K562 (cell line): Measurements from ENCODE around the gene FAM24A. TPM values are rescaled to one million over a fixed set of nuclear protein-coding genes. Genes with fewer than 3 reads are reported as not detected.

Source experiments
- ATF1 ChIP-seq, 2 experiments: fragments of 450-650 bp in 1 of 2; IDR thresholded peaks; 2 replicates each; pipeline ENCODE4 v1.6.1; 2016; ENCODE audit warnings: missing compliant biosample characterization in 1 of 2, missing genetic modification characterization in 1 of 2
- CBFA2T3 ChIP-seq: fragments of 450-650 bp; IDR thresholded peaks from 2 replicates; pipeline ENCODE4 v1.6.1; 2017
- CBFB ChIP-seq: sonication (generic); formaldehyde crosslinking; IDR thresholded peaks from 2 replicates; pipeline ENCODE4 v1.4.0; 2020; ENCODE audit warnings: mild to moderate bottlenecking, missing genetic modification reagents
- EP400 ChIP-seq: fragments of 450-650 bp; IDR thresholded peaks from 2 replicates; pipeline ENCODE4 v1.6.1; 2017; ENCODE audit warnings: antibody characterized with exemption, mild to moderate bottlenecking, moderate library complexity
- HDAC1 ChIP-seq, 2 experiments: fragments of 450-650 bp; IDR thresholded peaks; 2 replicates each; pipeline ENCODE4 v1.6.1; 2016 to 2017; ENCODE audit warnings: inconsistent platforms in 1 of 2, mild to moderate bottlenecking in 1 of 2, moderate library complexity in 1 of 2
- KHSRP ChIP-seq: fragments of 450-650 bp; IDR thresholded peaks from 2 replicates; pipeline ENCODE4 v1.6.1; 2017
- MAFK ChIP-seq: IDR thresholded peaks from 2 replicates; pipeline ENCODE4 v1.6.1; 2011; ENCODE audit warnings: low read length, improper control_type of control experiment
- NCOA6 ChIP-seq: fragments of 450-650 bp; IDR thresholded peaks from 2 replicates; pipeline ENCODE4 v1.6.1; 2017; ENCODE audit warnings: mild to moderate bottlenecking
- NFE2 ChIP-seq: IDR thresholded peaks from 2 replicates; pipeline ENCODE4 v1.6.1; 2014; ENCODE audit warnings: antibody characterized with exemption, low read depth
- RBM17 ChIP-seq: fragments of 200-400 bp; formaldehyde crosslinking; IDR thresholded peaks from 2 replicates; pipeline ENCODE4 v1.6.1; 2017; ENCODE audit warnings: low read depth, mild to moderate bottlenecking, low read length, borderline replicate concordance
- SLC30A9 ChIP-seq: fragments of 250-450 bp; sonication (Bioruptor Pico); IDR thresholded peaks from 2 replicates; pipeline ENCODE4 v1.8.0; 2022; ENCODE audit warnings: mild to moderate bottlenecking, moderate library complexity
- SMARCA4 ChIP-seq: fragments of 450-650 bp; IDR thresholded peaks from 2 replicates; pipeline ENCODE4 v1.6.1; 2016
- SMARCC2 ChIP-seq: fragments of 450-650 bp; IDR thresholded peaks from 2 replicates; pipeline ENCODE4 v1.6.1; 2017; ENCODE audit warnings: antibody characterized with exemption, moderate library complexity, mild to moderate bottlenecking, low read depth
- THRB ChIP-seq: fragments of 450-650 bp; formaldehyde crosslinking; conservative IDR thresholded peaks from 2 replicates; pipeline ENCODE4 v1.4.0; 2022; ENCODE audit warnings: mild to moderate bottlenecking, missing genetic modification characterization
- XRCC4 ChIP-seq: IDR thresholded peaks from one replicate; pipeline ENCODE4 v1.6.1; 2011; ENCODE audit not compliant: insufficient read depth, insufficient read length; ENCODE audit errors: extremely low read depth
- ZFX ChIP-seq: sonication (generic); formaldehyde crosslinking; IDR thresholded peaks from 2 replicates; pipeline ENCODE4 v1.8.0; 2022; ENCODE audit warnings: mild to moderate bottlenecking, missing genetic modification reagents, moderate library complexity
- ZNF121 ChIP-seq: sonication (generic); formaldehyde crosslinking; conservative IDR thresholded peaks from 2 replicates; pipeline ENCODE4 v1.8.0; 2022; ENCODE audit warnings: missing genetic modification reagents
- ZNF133 ChIP-seq: fragments of 250-450 bp; sonication (Bioruptor Pico); IDR thresholded peaks from 2 replicates; pipeline ENCODE4 v1.4.0; 2020; ENCODE audit warnings: mild to moderate bottlenecking
- ZNF232 ChIP-seq: sonication (generic); formaldehyde crosslinking; IDR thresholded peaks from 2 replicates; pipeline ENCODE4 v1.8.0; 2022; ENCODE audit warnings: mild to moderate bottlenecking, missing genetic modification reagents
- ZNF436 ChIP-seq: fragments of 250-450, 450-650 bp; sonication (Bioruptor Pico); formaldehyde crosslinking; IDR thresholded peaks from 2 replicates; pipeline ENCODE4 v1.7.0; 2020; ENCODE audit warnings: mild to moderate bottlenecking
- ZNF695 ChIP-seq: fragments of 450-650 bp; formaldehyde crosslinking; IDR thresholded peaks from 2 replicates; pipeline ENCODE4 v1.4.0; 2020; ENCODE audit warnings: mild to moderate bottlenecking, moderate library complexity
- polyA plus RNA-seq, 8 experiments: library from polyadenylated mRNA; depleted of rRNA in 4 of 8; stranded (reverse) in 5 of 8; unstranded in 3 of 8; fragments of >200 nt; fragmentation: Nextera tagmentation in 2 of 8; fragmentation: Illumina TruSeq in 1 of 8; extraction: Ambion mirVana in 2 of 8; extraction: Trizol in 1 of 8; gene quantifications; 2 replicates each; pipeline versions ENCODE4 v1.2.1 to v1.2.3, GENCODE V29; 2011 to 2014; ENCODE audit warnings: inconsistent platforms in 1 of 8, missing spikeins in 1 of 8
- total RNA-seq, 7 experiments: library from RNA; depleted of rRNA in 6 of 7; stranded (reverse); fragments of >200 nt in 6 of 7; fragmentation: Illumina TruSeq in 2 of 7; extraction: Trizol in 2 of 7; gene quantifications; 2 replicates each; pipeline versions ENCODE4 v1.2.1 to v1.2.3, GENCODE V29; 2011 to 2021; ENCODE audit warnings: low replicate concordance in 1 of 7
- TF ChIP-seq, protein P1 (sequence below), 2 experiments: fragments of 450-650 bp; formaldehyde crosslinking in 1 of 2; IDR thresholded peaks; 2 replicates each; pipeline versions ENCODE4 v1.4.0 to v1.6.1; 2014 to 2020; ENCODE audit warnings: mild to moderate bottlenecking in 2 of 2, borderline replicate concordance in 1 of 2, low read depth in 1 of 2

Gene FAM24A
- total and polyA plus RNA-seq, 9 of the 15 experiments (the other 6 are each of a cell fraction or from before 2014, with no cell fraction given) = not detected

GRCh38 chr10:122931088-122931906, 20.9 kb downstream of the FAM24A start (continued):
- TF ChIP-seq, protein P1, sequence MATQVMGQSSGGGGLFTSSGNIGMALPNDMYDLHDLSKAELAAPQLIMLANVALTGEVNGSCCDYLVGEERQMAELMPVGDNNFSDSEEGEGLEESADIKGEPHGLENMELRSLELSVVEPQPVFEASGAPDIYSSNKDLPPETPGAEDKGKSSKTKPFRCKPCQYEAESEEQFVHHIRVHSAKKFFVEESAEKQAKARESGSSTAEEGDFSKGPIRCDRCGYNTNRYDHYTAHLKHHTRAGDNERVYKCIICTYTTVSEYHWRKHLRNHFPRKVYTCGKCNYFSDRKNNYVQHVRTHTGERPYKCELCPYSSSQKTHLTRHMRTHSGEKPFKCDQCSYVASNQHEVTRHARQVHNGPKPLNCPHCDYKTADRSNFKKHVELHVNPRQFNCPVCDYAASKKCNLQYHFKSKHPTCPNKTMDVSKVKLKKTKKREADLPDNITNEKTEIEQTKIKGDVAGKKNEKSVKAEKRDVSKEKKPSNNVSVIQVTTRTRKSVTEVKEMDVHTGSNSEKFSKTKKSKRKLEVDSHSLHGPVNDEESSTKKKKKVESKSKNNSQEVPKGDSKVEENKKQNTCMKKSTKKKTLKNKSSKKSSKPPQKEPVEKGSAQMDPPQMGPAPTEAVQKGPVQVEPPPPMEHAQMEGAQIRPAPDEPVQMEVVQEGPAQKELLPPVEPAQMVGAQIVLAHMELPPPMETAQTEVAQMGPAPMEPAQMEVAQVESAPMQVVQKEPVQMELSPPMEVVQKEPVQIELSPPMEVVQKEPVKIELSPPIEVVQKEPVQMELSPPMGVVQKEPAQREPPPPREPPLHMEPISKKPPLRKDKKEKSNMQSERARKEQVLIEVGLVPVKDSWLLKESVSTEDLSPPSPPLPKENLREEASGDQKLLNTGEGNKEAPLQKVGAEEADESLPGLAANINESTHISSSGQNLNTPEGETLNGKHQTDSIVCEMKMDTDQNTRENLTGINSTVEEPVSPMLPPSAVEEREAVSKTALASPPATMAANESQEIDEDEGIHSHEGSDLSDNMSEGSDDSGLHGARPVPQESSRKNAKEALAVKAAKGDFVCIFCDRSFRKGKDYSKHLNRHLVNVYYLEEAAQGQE (IDR thresholded peaks at IDR 0.05; ENCODE audit: borderline replicate concordance) = peak; percentile 93
- TF ChIP-seq, protein P1 (CRISPR knock-in tag; IDR thresholded peaks at IDR 0.05; ENCODE audit: low read depth) = no peak
- no peak for TF ChIP-seq ZNF121
- TF ChIP-seq SMARCC2 = peak; percentile 58; the same call in 1 of the 2 replicates
- TF ChIP-seq ZNF133 (CRISPR knock-in tag) = no peak
- TF ChIP-seq THRB (CRISPR knock-in tag) = no peak
- TF ChIP-seq EP400 = peak; percentile 40
- TF ChIP-seq CBFB (CRISPR knock-in tag) = no peak
- peak; percentile 82 for TF ChIP-seq NFE2
- no peak for TF ChIP-seq KHSRP
- no peak for TF ChIP-seq SLC30A9 (CRISPR knock-in tag)
- TF ChIP-seq ZNF232 = no peak
- TF ChIP-seq NCOA6 = no peak
- TF ChIP-seq CBFA2T3 = peak; percentile 88
- no peak for TF ChIP-seq ATF1 (CRISPR knock-in tag; IDR thresholded peaks at IDR 0.05)
- TF ChIP-seq ATF1 (tag; IDR thresholded peaks at IDR 0.05) = peak; percentile 30; the same call in 1 of the 2 replicates
- TF ChIP-seq ZNF695 (CRISPR knock-in tag) = no peak
- no peak for TF ChIP-seq ZNF436 (CRISPR knock-in tag)
- peak; percentile 56; the same call in 1 of the 2 replicates for TF ChIP-seq MAFK
- TF ChIP-seq ZFX (CRISPR knock-in tag) = no peak
- TF ChIP-seq SMARCA4 = peak; percentile 88
- TF ChIP-seq XRCC4 = no peak
- TF ChIP-seq RBM17 = no peak
- no peak for TF ChIP-seq HDAC1 (IDR thresholded peaks at IDR 0.05)
